SJCRH30 (cell line): ENCODE data around the gene EP400. TPM values are rescaled to one million over a fixed set of nuclear protein-coding genes. Genes with fewer than 3 reads are reported as not detected.

Experiments used
- DNase-seq, 2 experiments: peaks; one replicate each; pipeline ENCODE4 v3.0.0-alpha.2; 2015 to 2020
- H3K27ac ChIP-seq: fragments of 250-450 bp; sonication (Bioruptor Pico); 2 replicates; pipeline ENCODE4 v1.5.1; 2020; ENCODE audit warnings: mild to moderate bottlenecking, moderate library complexity
- H3K27me3 ChIP-seq: fragments of 250-450 bp; sonication (Bioruptor Pico); 2 replicates; pipeline ENCODE4 v1.5.1; 2020; ENCODE audit warnings: mild to moderate bottlenecking, moderate library complexity
- H3K36me3 ChIP-seq: fragments of 250-450 bp; sonication (Bioruptor Pico); 2 replicates; pipeline ENCODE4 v1.5.1; 2020; ENCODE audit warnings: mild to moderate bottlenecking, moderate library complexity
- H3K4me1 ChIP-seq: fragments of 250-450 bp; sonication (Bioruptor Pico); 2 replicates; pipeline ENCODE4 v1.5.1; 2020; ENCODE audit warnings: mild to moderate bottlenecking, moderate library complexity
- H3K4me3 ChIP-seq: fragments of 250-450 bp; sonication (Bioruptor Pico); 2 replicates; pipeline ENCODE4 v1.5.1; 2020; ENCODE audit warnings: mild to moderate bottlenecking, moderate library complexity
- H3K9me3 ChIP-seq: fragments of 250-450 bp; sonication (Bioruptor Pico); replicated peaks from 2 replicates; pipeline ENCODE4 v1.5.1; 2020; ENCODE audit warnings: mild to moderate bottlenecking, moderate library complexity
- total RNA-seq: library from RNA; depleted of rRNA; stranded (reverse); fragments of >200 nt; shearing (Covaris generic); gene quantifications from 2 replicates; pipeline ENCODE4 v1.2.3, GENCODE V29; 2014; rRNA removed

Gene EP400
- total RNA-seq, 1 experiment from 2014 or later: 17.0 TPM

DNA sequence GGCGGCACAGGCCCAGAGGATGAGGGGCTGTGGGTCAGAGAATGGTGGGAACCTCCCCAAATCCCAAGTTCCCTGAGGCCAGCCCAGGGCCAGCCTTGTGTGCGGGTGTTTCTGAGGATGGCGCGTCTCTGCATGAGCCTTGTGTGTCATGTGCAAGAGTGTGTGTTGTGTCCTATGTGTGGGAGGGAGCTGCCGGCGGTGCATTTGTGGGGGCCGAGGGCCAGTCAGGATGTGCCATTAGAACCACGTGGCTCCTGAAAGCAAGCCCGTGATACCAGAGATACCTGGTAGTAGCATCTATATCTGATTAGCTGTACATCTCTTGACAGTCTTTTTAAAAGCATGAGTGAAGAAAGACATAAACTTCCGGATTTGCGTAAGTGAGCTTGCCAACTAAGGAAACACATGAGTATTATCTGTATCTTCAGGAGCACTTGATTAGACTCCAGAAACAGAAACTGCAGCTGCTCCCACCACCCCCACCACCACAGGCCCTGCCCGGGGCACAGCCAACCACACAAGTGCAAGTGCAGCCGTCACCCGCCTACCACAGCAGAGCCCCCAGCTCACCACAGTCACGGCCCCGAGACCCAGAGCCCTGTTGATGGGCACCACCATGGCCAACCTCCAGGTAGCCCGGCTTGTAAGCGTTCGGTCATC, 175.2 kb downstream of the EP400 start:
- H3K36me3 ChIP-seq: peaks cover 48% of the 10 kb centered on the region
- no peaks in the 10 kb centered on the region for H3K27me3 ChIP-seq
- H3K4me3 ChIP-seq: no peak overlapping the region
- no peaks in the 10 kb centered on the region for H3K4me1 ChIP-seq
- H3K27ac ChIP-seq: no peak overlapping the region
- DNase-seq: no peak
- peaks cover 4% of the 10 kb centered on the region; the same call in 1 of the 2 replicates for H3K9me3 ChIP-seq

DNA sequence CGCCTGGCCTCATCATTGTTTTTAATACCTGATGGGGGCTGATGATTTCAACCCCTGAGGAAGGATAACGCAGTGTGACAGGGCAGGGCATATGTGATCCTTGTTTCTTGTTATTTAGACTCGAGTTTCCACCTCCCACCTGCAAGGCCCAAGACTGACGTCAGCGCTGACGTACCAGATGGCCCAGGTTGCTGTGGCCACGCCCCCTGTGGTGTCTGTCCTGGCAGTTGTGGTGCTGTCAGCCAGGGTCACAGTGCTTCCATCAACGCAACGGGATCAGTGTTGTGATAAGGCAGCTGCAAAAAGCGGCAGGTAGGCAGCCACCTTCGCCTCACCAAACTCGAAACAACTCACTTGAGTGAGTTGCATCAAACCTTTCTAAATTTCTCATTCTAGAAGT, 176.0 kb downstream of the EP400 start:
- Histone ChIP-seq H3K4me3 (no peak overlapping the region), H3K4me1 (no peaks in the 10 kb centered on the region), H3K9me3 (peaks cover 4% of the 10 kb centered on the region; the same call in 1 of the 2 replicates), H3K27ac (no peak overlapping the region), H3K36me3 (peaks cover 48% of the 10 kb centered on the region), H3K27me3 (no peaks in the 10 kb centered on the region)
- no peak for DNase-seq

DNA sequence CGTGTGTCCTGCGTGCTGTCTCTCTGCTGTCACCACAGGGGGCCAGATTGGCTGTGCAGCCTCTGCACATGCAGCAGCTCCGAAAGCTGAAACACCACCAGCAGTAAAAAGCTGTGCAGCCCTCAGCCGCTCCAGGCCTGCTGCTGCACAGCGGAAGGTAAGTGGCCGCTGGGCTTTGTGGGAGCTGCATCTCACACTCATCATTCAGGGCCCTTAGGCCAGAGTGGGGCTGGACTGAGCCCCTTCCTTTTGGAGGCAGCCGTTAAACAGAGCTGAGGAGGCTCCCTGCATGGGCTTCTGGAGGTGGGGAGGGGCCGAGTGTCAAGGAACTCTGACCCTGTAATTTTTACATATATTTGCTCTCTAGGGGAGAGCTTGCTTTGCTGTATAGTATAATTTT, 177.3 kb downstream of the EP400 start:
- no peak for DNase-seq
- peaks cover 48% of the 10 kb centered on the region for H3K36me3 ChIP-seq
- H3K27ac ChIP-seq: no peak overlapping the region
- H3K4me3 ChIP-seq: no peak overlapping the region
- peaks cover 4% of the 10 kb centered on the region; the same call in 1 of the 2 replicates for H3K9me3 ChIP-seq
- H3K27me3 ChIP-seq: no peaks in the 10 kb centered on the region
- no peaks in the 10 kb centered on the region for H3K4me1 ChIP-seq

DNA sequence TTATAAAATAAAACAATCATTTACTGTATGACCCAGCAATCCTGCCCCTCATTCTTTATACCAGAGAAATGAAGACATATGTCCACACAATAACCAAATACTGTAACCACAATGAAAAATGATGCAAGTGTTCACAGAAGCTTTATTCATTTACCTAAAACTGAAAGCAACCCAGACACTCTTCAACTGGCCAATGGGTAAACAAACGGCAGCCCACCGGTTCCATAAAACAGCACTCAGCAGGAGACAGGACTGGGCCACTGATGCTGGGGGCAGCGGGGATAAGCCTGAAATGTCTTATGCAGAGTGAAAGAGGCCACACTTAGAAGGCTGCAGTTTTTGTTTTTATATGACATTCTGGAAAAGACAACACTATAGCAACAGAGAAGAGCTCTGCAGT, 179.3 kb downstream of the EP400 start:
- H3K27ac ChIP-seq: no peak overlapping the region
- H3K4me1 ChIP-seq: no peaks in the 10 kb centered on the region
- peaks cover 4% of the 10 kb centered on the region; the same call in 1 of the 2 replicates for H3K9me3 ChIP-seq
- no peaks in the 10 kb centered on the region for H3K27me3 ChIP-seq
- DNase-seq: no peak
- no peak overlapping the region for H3K4me3 ChIP-seq
- H3K36me3 ChIP-seq: peaks cover 42% of the 10 kb centered on the region

DNA sequence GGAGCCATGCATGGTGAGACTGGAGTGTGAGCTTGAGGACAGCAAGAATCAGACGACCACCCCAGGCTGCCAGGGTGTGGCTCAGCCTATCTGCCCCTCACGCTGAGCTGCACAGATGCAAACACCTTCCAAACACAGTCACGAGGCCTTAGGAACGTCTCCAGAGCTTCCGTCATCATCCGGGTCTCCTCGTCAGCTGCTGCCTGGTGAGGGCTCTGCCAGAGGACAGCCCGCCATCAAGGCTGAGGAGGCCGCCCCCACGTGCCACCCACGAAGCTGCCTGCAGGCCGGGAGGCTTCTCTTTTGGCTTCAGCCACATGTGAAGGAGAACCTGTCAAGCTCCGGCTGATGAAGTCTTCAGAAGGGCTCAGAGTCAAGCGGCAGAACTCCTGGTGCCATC, 180.9 kb downstream of the EP400 start:
- no peak for DNase-seq
- H3K4me3 ChIP-seq: no peak overlapping the region
- no peaks in the 10 kb centered on the region for H3K27me3 ChIP-seq
- no peaks in the 10 kb centered on the region for H3K4me1 ChIP-seq
- no peak overlapping the region for H3K27ac ChIP-seq
- H3K9me3 ChIP-seq: peaks cover 4% of the 10 kb centered on the region; the same call in 1 of the 2 replicates
- peaks cover 27% of the 10 kb centered on the region for H3K36me3 ChIP-seq

Other genes with a start within 250 kb of the EP400 start
- 28.7 and 32.6 TPM in 2 replicates for gene SFSWAP, start 238.9 kb upstream of the EP400 start, total RNA-seq
- gene MMP17, start 121.5 kb upstream of the EP400 start, total RNA-seq: 0.68 and 2.3 TPM in 2 replicates
- gene ULK1, start 55.3 kb upstream of the EP400 start, total RNA-seq: 7.2 and 7.6 TPM in 2 replicates
- gene PUS1, start 20.7 kb upstream of the EP400 start, total RNA-seq: 16.0 and 17.1 TPM in 2 replicates
- 12.0 and 12.5 TPM in 2 replicates for gene DDX51, start 194.4 kb downstream of the EP400 start, total RNA-seq
- 14.3 and 15.4 TPM in 2 replicates for gene NOC4L, start 194.5 kb downstream of the EP400 start, total RNA-seq